Lung (tissue), 12 donors: ENCODE measurements around the gene PDE8A. TPM values are rescaled to one million over a fixed set of nuclear protein-coding genes. Genes with fewer than 3 reads are reported as not detected.
A peak's percentile ranks its signal among the peaks of the same experiment; 100 is the strongest.
"Not testable (repeated sequence)": the region's sequence is repeated elsewhere in the genome, so short reads cannot be mapped to it uniquely, and the experiment has no call there.

ENCODE experiments used
- ATAC-seq: fragments of 200-7000 bp; cut with Tn5 transposase; one replicate; pipeline ENCODE4 v1.9.1; 2020; ENCODE audit warnings: moderate number of reproducible peaks; ENCODE audit not compliant: insufficient read depth, low FRiP score
- DNase-seq, 3 donors: peaks; one replicate each; pipeline ENCODE4 v3.0.0-alpha.2; 2013 to 2017
- H3K27ac ChIP-seq, 2 donors: one replicate each; pipeline ENCODE4 v1.5.1; 2013; ENCODE audit warnings: mild to moderate bottlenecking in 2 of 2, moderate library complexity in 2 of 2, control low read depth in 1 of 2, inconsistent platforms in 1 of 2, low read depth in 1 of 2, low read length in 1 of 2
- H3K27me3 ChIP-seq, 3 donors: one replicate each; pipeline ENCODE4 v1.5.1; 2013; ENCODE audit warnings: low read length in 2 of 3; ENCODE audit not compliant: control insufficient read depth in 3 of 3, insufficient read depth in 3 of 3
- H3K36me3 ChIP-seq, 4 donors: one replicate each; pipeline ENCODE4 v1.5.1; 2013; ENCODE audit warnings: low read length in 4 of 4, mild to moderate bottlenecking in 1 of 4, moderate library complexity in 1 of 4; ENCODE audit not compliant: control insufficient read depth in 4 of 4, insufficient read depth in 4 of 4
- H3K4me1 ChIP-seq, 5 donors: one replicate each; pipeline ENCODE4 v1.5.1; 2013; ENCODE audit warnings: low read length in 5 of 5, mild to moderate bottlenecking in 2 of 5, moderate library complexity in 1 of 5; ENCODE audit not compliant: control insufficient read depth in 5 of 5, insufficient read depth in 5 of 5
- H3K4me3 ChIP-seq: one replicate; pipeline ENCODE4 v1.5.1; 2013; ENCODE audit warnings: mild to moderate bottlenecking, control low read depth, moderate library complexity
- H3K9ac ChIP-seq, 2 donors: one replicate each; pipeline ENCODE4 v1.5.1; 2013; ENCODE audit warnings: low read length in 2 of 2, control low read depth in 1 of 2; ENCODE audit not compliant: insufficient read depth in 1 of 2
- H3K9me3 ChIP-seq, 4 donors: one replicate each; pipeline ENCODE4 v1.5.1; 2013; ENCODE audit warnings: low read length in 3 of 4, mild to moderate bottlenecking in 1 of 4, moderate library complexity in 1 of 4; ENCODE audit not compliant: control insufficient read depth in 4 of 4, insufficient read depth in 3 of 4
- CTCF ChIP-seq: IDR thresholded peaks from 2 replicates; pipeline ENCODE4 v1.5.1; 2012; ENCODE audit warnings: mild to moderate bottlenecking; ENCODE audit errors: control extremely low read depth, extremely low read depth
- WGBS, 2 donors: extraction: QIAGEN DNeasy Blood & Tissue Kit; methylation state at CpG; one replicate each; pipeline ENCODE4 v1.1.7; 2013; 5-methylcytosine and 5-hydroxymethylcytosine counted together
- polyA plus RNA-seq, 2 donors: library from polyadenylated mRNA; stranded (reverse); fragments of 200-250 nt; gene quantifications; one replicate each; pipeline ENCODE4 v1.2.1, GENCODE V29; 2013
- total RNA-seq, 2 donors: library from RNA; depleted of rRNA in 1 of 2; stranded (reverse); fragments of >200 nt in 1 of 2; gene quantifications; one replicate each; pipeline ENCODE4 v1.2.1, GENCODE V29; 2014 to 2021
- donor health status: control.
- donor health status: control.
- donor health status: Bipolar disorder and iron deficiency.
- donor health status: healthy.
- donor health status: DM: yes; HTN: yes; CAD: no.

Gene PDE8A
- total and polyA plus RNA-seq, 4 donors = 13.7 to 87.7 (median 33.5) TPM

DNA sequence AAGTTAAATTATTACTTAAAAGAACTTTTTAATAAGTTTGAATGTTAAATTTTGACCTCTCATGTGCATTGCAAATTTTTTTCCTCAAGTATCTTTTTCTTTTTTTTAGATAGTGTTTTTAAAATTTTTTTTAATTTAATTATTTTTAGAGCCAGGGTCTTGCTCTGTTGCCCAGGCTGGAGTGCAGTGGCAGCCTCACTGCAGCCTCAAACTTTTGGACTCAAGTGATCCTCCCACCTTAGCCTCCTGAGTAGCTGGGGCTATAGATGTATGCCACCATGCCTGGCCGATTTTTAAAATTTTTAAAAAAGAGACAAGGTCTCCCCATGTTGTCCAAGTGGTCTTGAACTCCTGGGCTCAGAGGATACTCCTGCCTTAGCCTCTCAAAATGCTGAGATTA, 14.4 kb downstream of the PDE8A start:
- Histone ChIP-seq H3K4me1 (peaks cover 5 to 15% (median 10%) of the 10 kb centered on the region in 5 donors), H3K9ac (no peak overlapping the region), H3K9me3 (no peaks in the 10 kb centered on the region), H3K36me3 (no peaks in the 10 kb centered on the region), H3K27ac (no peak overlapping the region), H3K4me3 (no peak overlapping the region), H3K27me3 (no peaks in the 10 kb centered on the region)
- DNase-seq (no peak), ATAC-seq (no peak)
- WGBS, 2 donors = 93 to 95% methylated on average over 1 of the region's 1 CpG
- TF ChIP-seq CTCF = no peak

DNA sequence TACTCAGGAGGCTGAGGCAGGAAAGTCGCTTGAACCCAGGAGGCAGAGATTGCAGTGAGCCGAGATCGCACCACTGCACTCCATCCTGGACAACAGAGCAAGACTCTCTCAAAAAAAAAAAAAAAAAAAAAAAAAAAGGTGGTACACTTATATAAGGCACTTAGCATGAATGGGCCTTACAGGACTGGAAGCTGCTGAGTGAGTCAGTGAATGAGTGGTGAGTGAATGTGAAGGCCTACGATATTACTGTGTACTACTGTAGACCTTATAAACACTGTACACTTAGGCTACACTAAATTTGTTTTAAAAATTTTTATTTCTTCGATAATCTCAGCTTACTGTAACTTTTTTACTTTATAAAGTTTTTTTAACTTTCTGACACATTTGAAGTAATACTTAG, 15.1 kb downstream of the PDE8A start:
- WGBS, 2 donors = 73 to 94% methylated on average over 5 of the region's 5 CpGs
- ATAC-seq, H3K27me3 ChIP-seq, DNase-seq, H3K27ac ChIP-seq, H3K36me3 ChIP-seq, H3K9me3 ChIP-seq, H3K4me3 ChIP-seq, H3K9ac ChIP-seq: not testable (repeated sequence)
- peaks cover 5 to 15% (median 10%) of the 10 kb centered on the region in 5 donors for H3K4me1 ChIP-seq

GRCh38 chr15:84997214-84997613, 15.6 kb downstream of the PDE8A start:
- H3K27ac ChIP-seq, H3K36me3 ChIP-seq, DNase-seq, H3K9ac ChIP-seq, H3K9me3 ChIP-seq, ATAC-seq, H3K4me3 ChIP-seq, H3K27me3 ChIP-seq: not testable (repeated sequence)
- H3K4me1 ChIP-seq = peaks cover 5 to 15% (median 10%) of the 10 kb centered on the region in 5 donors
- 98% methylated on average over 3 of the region's 3 CpGs for WGBS, 2 donors

DNA sequence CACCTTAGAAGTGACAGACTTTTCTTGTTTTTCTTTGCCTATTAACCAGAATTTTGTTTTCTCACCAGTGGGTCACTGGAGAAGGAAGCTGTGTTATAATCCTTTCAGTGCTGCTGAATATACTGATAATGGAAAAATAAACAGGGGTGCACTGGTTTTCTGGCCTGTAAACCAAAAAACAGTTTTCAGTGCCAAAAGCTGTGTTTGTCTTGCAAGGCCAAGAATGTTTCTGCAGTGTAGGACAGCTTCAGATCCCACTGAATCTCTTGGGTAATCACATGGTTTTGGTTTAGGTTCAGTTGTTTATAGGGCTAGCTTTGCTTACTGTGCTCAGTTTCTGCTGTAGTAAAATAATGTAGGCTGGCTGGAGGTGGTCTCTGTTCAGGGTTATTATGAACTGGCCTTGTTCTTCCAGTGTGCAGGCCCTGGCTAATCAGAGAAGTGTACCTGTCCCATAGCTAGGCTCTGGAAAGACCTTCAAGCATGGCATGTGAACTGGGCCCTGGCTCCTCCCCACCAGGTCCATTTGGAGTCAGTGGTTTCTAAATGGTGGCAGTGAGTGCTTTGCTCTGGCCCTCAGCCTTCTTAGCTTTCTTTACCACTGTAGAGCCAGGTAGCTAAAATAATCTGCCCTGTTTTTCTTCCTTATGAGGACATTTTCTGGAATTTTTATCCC, 18.7 kb downstream of the PDE8A start:
- H3K9me3 ChIP-seq = no peaks in the 10 kb centered on the region
- no peak overlapping the region for H3K9ac ChIP-seq
- ATAC-seq (no peak), DNase-seq (peak; percentile 32 to 93 (median 84))
- no peak overlapping the region for H3K4me3 ChIP-seq
- no peaks in the 10 kb centered on the region for H3K36me3 ChIP-seq
- H3K27me3 ChIP-seq = no peaks in the 10 kb centered on the region
- no peak overlapping the region for H3K27ac ChIP-seq
- peaks cover 4 to 19% (median 10%) of the 10 kb centered on the region in 5 donors for H3K4me1 ChIP-seq
- no peak for TF ChIP-seq CTCF
